Stimulated activated CD8-positive, alpha-beta memory T cell treated with anti-CD3 and anti-CD28 coated beads, Interleukin-15, amount 100 ng/mL, for 1 hour (primary cell): ENCODE results near the gene C5orf22.

Experiments used
- DNase-seq: peaks from one replicate; pipeline ENCODE4 v3.0.0-alpha.2; 2020; ENCODE audit warnings: low read depth

Gene C5orf22

GRCh38 chr5:31604644-31605043, 72.5 kb downstream of the C5orf22 start:
- no peak for DNase-seq
